ENCODE measurements around the gene KIRREL3.

Gene KIRREL3

DNA sequence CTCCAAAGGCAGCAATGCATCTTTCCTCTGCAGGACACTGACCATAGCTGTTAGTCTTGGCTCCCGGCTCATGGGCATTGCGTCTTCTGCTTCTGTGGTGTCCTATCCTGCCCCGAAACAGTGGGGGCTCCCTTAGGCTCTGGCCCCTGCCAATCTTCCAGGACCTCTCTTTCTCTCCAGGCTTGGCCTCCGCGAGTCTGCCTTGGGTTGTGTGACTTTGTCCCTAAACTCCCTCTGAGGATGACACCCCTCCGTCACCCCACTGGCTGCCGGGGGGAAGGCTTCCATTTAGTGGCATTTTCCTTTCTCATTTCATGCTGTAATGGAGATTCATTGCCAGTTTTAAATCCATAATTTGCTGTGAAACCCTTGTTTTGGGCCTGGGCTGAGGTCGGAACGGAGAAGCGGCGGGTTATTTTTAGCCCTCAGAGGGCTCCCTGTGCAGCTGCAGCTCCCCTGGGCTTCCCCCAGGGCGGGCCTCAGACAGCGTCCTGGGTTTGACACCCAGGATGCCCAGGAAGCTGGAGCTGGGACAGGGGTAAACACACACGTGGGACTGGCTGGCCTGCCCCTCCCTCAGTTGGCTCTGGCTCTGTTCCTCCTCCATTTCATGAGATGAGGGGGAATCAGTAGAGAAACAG lies 489.0 kb downstream of the KIRREL3 start:
- no peak for TF ChIP-seq ZFX (IDR thresholded peaks at IDR 0.05)
- TF ChIP-seq, protein P1, sequence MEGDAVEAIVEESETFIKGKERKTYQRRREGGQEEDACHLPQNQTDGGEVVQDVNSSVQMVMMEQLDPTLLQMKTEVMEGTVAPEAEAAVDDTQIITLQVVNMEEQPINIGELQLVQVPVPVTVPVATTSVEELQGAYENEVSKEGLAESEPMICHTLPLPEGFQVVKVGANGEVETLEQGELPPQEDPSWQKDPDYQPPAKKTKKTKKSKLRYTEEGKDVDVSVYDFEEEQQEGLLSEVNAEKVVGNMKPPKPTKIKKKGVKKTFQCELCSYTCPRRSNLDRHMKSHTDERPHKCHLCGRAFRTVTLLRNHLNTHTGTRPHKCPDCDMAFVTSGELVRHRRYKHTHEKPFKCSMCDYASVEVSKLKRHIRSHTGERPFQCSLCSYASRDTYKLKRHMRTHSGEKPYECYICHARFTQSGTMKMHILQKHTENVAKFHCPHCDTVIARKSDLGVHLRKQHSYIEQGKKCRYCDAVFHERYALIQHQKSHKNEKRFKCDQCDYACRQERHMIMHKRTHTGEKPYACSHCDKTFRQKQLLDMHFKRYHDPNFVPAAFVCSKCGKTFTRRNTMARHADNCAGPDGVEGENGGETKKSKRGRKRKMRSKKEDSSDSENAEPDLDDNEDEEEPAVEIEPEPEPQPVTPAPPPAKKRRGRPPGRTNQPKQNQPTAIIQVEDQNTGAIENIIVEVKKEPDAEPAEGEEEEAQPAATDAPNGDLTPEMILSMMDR (conservative IDR thresholded peaks at IDR 0.05) = no peak

DNA sequence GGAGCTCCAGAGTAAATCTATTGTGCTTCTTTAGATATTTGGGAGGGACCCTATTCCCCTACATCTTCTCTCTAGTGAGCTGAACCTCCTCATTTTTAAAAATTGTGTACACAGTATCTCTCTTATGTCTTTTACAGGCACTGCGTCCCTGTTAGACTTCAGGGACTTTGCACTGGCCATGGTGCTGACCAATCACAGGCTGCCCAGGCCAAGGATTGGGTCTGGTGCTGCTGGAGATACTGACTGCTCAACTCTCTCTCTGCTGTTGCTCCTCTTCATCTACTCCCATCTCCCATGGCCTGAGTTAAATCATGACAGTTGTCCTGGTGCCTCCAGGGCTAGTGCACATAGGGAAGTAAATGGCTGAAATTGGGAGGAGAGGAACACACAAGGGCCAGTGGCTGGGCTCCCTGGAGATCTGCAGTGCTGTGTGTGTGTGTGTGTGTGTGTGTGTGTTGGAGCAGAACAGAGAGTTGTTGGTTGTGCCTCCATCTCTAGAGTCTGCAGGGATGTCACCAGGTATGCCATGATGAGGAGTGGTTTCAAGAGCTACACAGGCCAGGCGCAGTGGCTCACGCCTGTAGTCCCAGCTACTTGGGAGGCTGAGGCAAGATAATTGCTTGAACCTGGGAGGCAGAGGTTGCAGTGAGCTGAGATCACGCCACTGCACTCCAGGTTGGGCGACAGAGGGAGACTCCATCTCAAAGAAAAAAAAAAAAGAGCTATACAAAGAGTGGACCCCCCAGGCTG lies 489.8 kb downstream of the KIRREL3 start:
- no peak for TF ChIP-seq ZFX (IDR thresholded peaks at IDR 0.05)
- TF ChIP-seq, protein P1 (conservative IDR thresholded peaks at IDR 0.05) = no peak
- no peak overlapping the region for H3K27ac ChIP-seq

More for the DNA sequence above, 489.0 kb downstream of the KIRREL3 start:
- no peak overlapping the region for H3K27ac ChIP-seq

DNA sequence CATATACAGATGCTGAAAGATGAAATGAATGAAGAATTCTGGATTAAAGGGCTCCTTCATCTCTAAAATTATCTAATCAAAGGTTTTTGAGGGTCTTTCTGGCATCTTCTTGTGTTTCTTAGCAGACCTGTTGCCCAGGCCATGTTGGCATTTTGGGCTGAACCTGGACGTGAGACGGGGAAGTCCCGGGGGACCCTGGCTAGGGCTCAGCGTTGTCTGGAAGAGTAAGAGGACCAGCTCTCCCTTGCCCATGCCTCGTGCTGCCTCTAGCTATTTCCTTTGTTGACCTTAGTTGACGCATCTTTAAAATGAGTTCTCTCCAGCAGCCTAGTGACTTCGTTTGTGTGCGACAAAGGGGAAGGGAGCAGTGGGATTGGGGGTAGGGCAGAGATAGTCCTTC lies 492.9 kb downstream of the KIRREL3 start:
- TF ChIP-seq, protein P1 (conservative IDR thresholded peaks at IDR 0.05) = no peak
- no peak for TF ChIP-seq ZFX (IDR thresholded peaks at IDR 0.05)
- no peak overlapping the region for H3K27ac ChIP-seq

DNA sequence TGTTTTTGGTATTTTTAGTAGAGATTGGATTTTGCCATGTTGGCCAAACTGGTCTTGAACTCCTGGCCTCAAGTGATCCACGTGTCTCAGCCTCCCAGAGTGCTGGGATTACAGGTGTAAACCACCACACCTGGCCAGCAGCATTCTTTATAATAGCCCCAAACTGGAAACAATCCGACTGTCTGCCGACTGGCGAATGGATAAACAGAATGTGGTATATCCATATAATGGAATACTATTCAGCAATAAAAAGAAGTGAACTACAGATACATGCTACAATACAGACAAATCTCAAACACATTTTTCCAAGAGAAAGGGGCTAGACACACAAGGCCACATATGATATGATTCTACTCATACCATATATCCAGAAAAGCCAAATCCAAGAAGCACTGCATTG lies 493.8 kb downstream of the KIRREL3 start:
- TF ChIP-seq, protein P1 (conservative IDR thresholded peaks at IDR 0.05) = no peak
- no peak for TF ChIP-seq ZFX (IDR thresholded peaks at IDR 0.05)
- H3K27ac ChIP-seq = no peak overlapping the region

DNA sequence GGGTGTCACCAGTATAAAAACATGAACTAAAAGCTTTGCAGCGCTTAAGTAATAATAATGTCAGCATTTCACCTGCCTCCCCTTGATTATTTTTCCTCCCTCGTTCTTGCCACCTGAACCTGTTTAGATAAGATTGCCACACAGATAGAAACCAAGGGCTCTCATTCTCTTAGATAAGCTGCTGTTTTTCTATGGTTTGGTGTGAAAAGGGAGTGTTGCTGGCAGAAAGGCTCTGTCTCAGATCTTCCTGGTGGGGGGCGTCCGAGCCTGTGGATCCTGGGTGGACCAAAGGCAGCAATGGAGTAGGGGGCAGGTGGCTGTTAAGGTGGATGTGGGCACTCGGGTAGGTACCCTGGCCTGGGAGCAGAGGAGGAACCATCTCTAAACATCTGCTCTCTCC lies 497.6 kb downstream of the KIRREL3 start:
- H3K27ac ChIP-seq = no peak overlapping the region
- TF ChIP-seq, protein P1 (conservative IDR thresholded peaks at IDR 0.05) = no peak
- no peak for TF ChIP-seq ZFX (IDR thresholded peaks at IDR 0.05)

DNA sequence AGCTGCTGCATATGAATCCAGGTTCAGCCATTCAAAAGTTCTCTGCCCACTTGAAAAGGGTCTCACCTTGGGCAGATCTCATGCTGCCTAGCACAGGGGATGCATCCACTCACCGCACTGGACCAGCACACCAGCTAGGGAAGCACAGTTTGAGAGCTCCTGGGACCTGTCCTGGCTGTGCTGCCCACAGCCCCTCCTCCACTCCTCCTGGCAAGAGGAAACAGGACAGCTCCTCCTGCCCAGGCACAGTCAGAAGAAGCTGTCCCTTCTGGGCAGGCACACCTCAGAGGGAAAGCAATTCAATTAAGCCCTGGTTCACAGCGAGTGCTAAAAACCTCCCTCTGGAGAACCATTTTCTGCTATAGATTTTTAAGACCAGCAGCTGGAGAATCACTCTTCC lies 498.4 kb downstream of the KIRREL3 start:
- TF ChIP-seq, protein P1 (conservative IDR thresholded peaks at IDR 0.05) = no peak
- H3K27ac ChIP-seq = no peak overlapping the region

DNA sequence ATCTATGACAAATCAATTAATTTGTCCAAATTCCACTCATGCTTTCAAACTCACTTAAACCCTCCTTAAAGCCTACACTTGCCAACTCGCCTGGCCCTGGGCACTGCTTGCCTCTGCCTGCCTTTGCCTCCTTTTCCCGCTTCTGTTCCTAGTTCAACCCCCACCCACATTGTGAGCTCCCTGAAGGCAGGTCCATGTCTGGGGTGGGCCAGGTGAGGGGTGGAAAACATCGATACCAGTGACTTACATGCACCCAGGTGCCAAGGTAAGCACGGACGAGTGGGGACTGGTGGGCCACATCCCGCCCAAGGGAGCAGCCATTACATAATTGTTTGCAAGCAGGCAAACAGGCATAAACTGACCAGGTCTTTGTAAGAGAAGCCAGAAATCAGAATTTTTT lies 498.9 kb downstream of the KIRREL3 start:
- H3K27ac ChIP-seq = no peak overlapping the region
- TF ChIP-seq, protein P1 (conservative IDR thresholded peaks at IDR 0.05) = no peak
- no peak for TF ChIP-seq ZFX (IDR thresholded peaks at IDR 0.05)
